Neural progenitor cell (in vitro differentiated cells): ENCODE results near the gene BCR.
"Not testable (repeated sequence)": the region's sequence is repeated elsewhere in the genome, so short reads cannot be mapped to it uniquely, and the experiment has no call there.

Experiments
- EZH2 ChIP-seq: fragments of 200-600 bp; sonication (generic); IDR thresholded peaks from 2 replicates; pipeline ENCODE4 v1.6.1; 2017; ENCODE audit warnings: antibody characterized with exemption, mild to moderate bottlenecking, moderate library complexity
- EZH2phosphoT487 ChIP-seq: fragments of 200-600 bp; sonication (generic); IDR thresholded peaks from 2 replicates; pipeline ENCODE4 v1.6.1; 2017; ENCODE audit warnings: antibody characterized with exemption
- TF ChIP-seq, protein P1 (sequence below): fragments of 200-600 bp; sonication (generic); IDR thresholded peaks from 2 replicates; pipeline ENCODE4 v1.5.1; 2017; ENCODE audit warnings: antibody characterized with exemption, mild to moderate bottlenecking

DNA sequence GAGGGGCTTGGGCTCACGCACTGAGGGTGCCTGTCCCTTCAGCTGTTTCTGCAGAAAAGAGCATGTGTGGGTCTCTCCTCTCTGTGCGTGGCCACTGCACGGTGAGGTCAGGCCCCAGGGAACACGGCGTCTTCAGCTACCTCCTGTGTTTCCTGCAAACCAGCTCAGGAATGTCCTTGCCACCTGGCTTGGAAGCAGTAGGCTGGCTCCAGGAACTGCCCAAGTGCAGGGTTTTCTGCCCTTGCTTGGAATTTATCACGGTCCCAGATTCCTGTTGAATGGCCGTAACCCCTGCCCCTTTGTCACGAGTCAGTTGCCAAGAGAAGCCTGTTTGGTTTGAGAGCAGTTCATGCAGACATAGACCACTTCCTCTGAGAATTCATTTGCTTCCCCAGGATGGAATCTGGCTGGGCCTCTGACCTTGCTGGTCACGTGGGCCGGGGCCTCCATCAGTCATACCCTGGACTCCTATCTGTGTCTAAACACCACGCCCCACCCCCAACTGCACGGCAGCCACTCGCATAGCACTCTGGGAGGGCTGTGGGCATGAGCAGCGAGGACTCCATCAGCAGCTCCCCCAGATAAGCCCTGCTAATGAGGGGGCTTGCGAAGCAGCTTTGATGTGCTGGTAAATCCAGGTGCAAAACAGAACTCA is 130.3 kb downstream of the BCR start:
- TF ChIP-seq, protein P1, sequence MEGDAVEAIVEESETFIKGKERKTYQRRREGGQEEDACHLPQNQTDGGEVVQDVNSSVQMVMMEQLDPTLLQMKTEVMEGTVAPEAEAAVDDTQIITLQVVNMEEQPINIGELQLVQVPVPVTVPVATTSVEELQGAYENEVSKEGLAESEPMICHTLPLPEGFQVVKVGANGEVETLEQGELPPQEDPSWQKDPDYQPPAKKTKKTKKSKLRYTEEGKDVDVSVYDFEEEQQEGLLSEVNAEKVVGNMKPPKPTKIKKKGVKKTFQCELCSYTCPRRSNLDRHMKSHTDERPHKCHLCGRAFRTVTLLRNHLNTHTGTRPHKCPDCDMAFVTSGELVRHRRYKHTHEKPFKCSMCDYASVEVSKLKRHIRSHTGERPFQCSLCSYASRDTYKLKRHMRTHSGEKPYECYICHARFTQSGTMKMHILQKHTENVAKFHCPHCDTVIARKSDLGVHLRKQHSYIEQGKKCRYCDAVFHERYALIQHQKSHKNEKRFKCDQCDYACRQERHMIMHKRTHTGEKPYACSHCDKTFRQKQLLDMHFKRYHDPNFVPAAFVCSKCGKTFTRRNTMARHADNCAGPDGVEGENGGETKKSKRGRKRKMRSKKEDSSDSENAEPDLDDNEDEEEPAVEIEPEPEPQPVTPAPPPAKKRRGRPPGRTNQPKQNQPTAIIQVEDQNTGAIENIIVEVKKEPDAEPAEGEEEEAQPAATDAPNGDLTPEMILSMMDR = not testable (repeated sequence)
- not testable (repeated sequence) for TF ChIP-seq EZH2, EZH2phosphoT487
